IPS DF 6.9 (cell line): ENCODE measurements around the gene C19orf38.

ENCODE experiments used
- DNase-seq: peaks from one replicate; pipeline ENCODE4 v3.0.0-alpha.2; 2013; ENCODE audit warnings: low read depth, low spot score
- H3K27ac ChIP-seq: one replicate; pipeline ENCODE4 v1.5.1; 2013; ENCODE audit warnings: low read length, control low read depth
- H3K27me3 ChIP-seq: 2 replicates; pipeline ENCODE4 v1.6.1; 2013; ENCODE audit warnings: mild to moderate bottlenecking, low read length; ENCODE audit not compliant: control insufficient read depth, insufficient read depth
- H3K36me3 ChIP-seq: 2 replicates; pipeline ENCODE4 v1.6.1; 2013; ENCODE audit warnings: low read length; ENCODE audit not compliant: control insufficient read depth, insufficient read depth
- H3K4me1 ChIP-seq: 2 replicates; pipeline ENCODE4 v1.6.1; 2013; ENCODE audit warnings: low read length; ENCODE audit not compliant: control insufficient read depth, insufficient read depth
- H3K4me3 ChIP-seq: 2 replicates; pipeline ENCODE4 v1.5.1; 2013; ENCODE audit warnings: mild to moderate bottlenecking, low read length
- H3K9me3 ChIP-seq: 2 replicates; pipeline ENCODE4 v1.6.1; 2013; ENCODE audit warnings: low read length, inconsistent platforms; ENCODE audit not compliant: control insufficient read depth, insufficient read depth
- WGBS: extraction: QIAGEN DNeasy Blood & Tissue Kit; methylation state at CpG from one replicate; pipeline ENCODE4 v1.1.7; 2013; ENCODE audit warnings: mixed read lengths, missing lambda C conversion rate; ENCODE audit not compliant: insufficient read length, insufficient coverage; 5-methylcytosine and 5-hydroxymethylcytosine counted together

Gene C19orf38

GRCh38 chr19:10823690-10824089, 24.5 kb upstream of the C19orf38 start:
- no CpG with 5 or more reads among the region's 12 CpGs for WGBS
- H3K36me3 ChIP-seq, result peaks cover 28% of the 10 kb centered on the region

GRCh38 chr19:10826231-10826630, 22.0 kb upstream of the C19orf38 start:
- no peaks in the 10 kb centered on the region for H3K27me3 ChIP-seq
- no peaks in the 10 kb centered on the region for H3K9me3 ChIP-seq
- H3K27ac ChIP-seq, result no peak overlapping the region
- DNase-seq, result no peak
- no peaks in the 10 kb centered on the region; the same call in 1 of the 2 replicates for H3K4me1 ChIP-seq
- H3K36me3 ChIP-seq, result peaks cover 21% of the 10 kb centered on the region
- WGBS, result no CpG with 5 or more reads among the region's 7 CpGs
- H3K4me3 ChIP-seq, result no peak overlapping the region

More at GRCh38 chr19:10823690-10824089, 24.5 kb upstream of the C19orf38 start:
- no peaks in the 10 kb centered on the region for H3K27me3 ChIP-seq
- no peak for DNase-seq
- no peak overlapping the region for H3K27ac ChIP-seq
- no peaks in the 10 kb centered on the region for H3K9me3 ChIP-seq
- H3K4me1 ChIP-seq, result no peaks in the 10 kb centered on the region; the same call in 1 of the 2 replicates
- no peak overlapping the region for H3K4me3 ChIP-seq

- Histone ChIP-seq H3K9me3 (no peaks in the 10 kb centered on the region), H3K27me3 (no peaks in the 10 kb centered on the region), H3K4me1 (no peaks in the 10 kb centered on the region; the same call in 1 of the 2 replicates), H3K36me3 (peaks cover 21% of the 10 kb centered on the region), H3K4me3 (no peak overlapping the region), H3K27ac (no peak overlapping the region)
- WGBS, result no CpG with 5 or more reads among the region's 6 CpGs
- DNase-seq, result no peak
These were observed 21.4 kb upstream of the C19orf38 start for GRCh38 chr19:10826846-10827245.

GRCh38 chr19:10828981-10829821, 19.0 kb upstream of the C19orf38 start:
- WGBS, result no CpG with 5 or more reads among the region's 26 CpGs
- H3K4me1 ChIP-seq, result no peaks in the 10 kb centered on the region; the same call in 1 of the 2 replicates
- peaks cover 18% of the 10 kb centered on the region; the same call in 1 of the 2 replicates for H3K36me3 ChIP-seq
- H3K27ac ChIP-seq, result no peak overlapping the region
- no peaks in the 10 kb centered on the region for H3K9me3 ChIP-seq
- H3K27me3 ChIP-seq, result no peaks in the 10 kb centered on the region
- no peak for DNase-seq
- H3K4me3 ChIP-seq, result no peak overlapping the region

- Histone ChIP-seq H3K4me3 (no peak overlapping the region), H3K36me3 (peaks cover 15% of the 10 kb centered on the region; the same call in 1 of the 2 replicates), H3K9me3 (no peaks in the 10 kb centered on the region), H3K27ac (no peak overlapping the region), H3K4me1 (no peaks in the 10 kb centered on the region; the same call in 1 of the 2 replicates), H3K27me3 (no peaks in the 10 kb centered on the region)
- WGBS, result no CpG with 5 or more reads among the region's 16 CpGs
- no peak for DNase-seq
These were observed 18.2 kb upstream of the C19orf38 start for GRCh38 chr19:10829967-10830366.

- H3K4me3 ChIP-seq, result no peak overlapping the region
- no peak overlapping the region for H3K27ac ChIP-seq
- no CpG with 5 or more reads among the region's 7 CpGs for WGBS
- no peaks in the 10 kb centered on the region for H3K27me3 ChIP-seq
- H3K9me3 ChIP-seq, result no peaks in the 10 kb centered on the region
- H3K36me3 ChIP-seq, result peaks cover 13% of the 10 kb centered on the region; the same call in 1 of the 2 replicates
- no peak for DNase-seq
- no peaks in the 10 kb centered on the region; the same call in 1 of the 2 replicates for H3K4me1 ChIP-seq
These were observed 17.8 kb upstream of the C19orf38 start for GRCh38 chr19:10830370-10830769.

GRCh38 chr19:10830931-10831779, 17.1 kb upstream of the C19orf38 start:
- Histone ChIP-seq H3K4me3 (no peak overlapping the region), H3K4me1 (no peaks in the 10 kb centered on the region; the same call in 1 of the 2 replicates), H3K27ac (no peak overlapping the region), H3K27me3 (no peaks in the 10 kb centered on the region), H3K36me3 (peaks cover 13% of the 10 kb centered on the region; the same call in 1 of the 2 replicates), H3K9me3 (no peaks in the 10 kb centered on the region)
- no peak for DNase-seq
- no CpG with 5 or more reads among the region's 33 CpGs for WGBS

- Histone ChIP-seq H3K9me3 (no peaks in the 10 kb centered on the region), H3K27me3 (no peaks in the 10 kb centered on the region), H3K36me3 (peaks cover 8% of the 10 kb centered on the region; the same call in 1 of the 2 replicates), H3K4me3 (no peak overlapping the region), H3K27ac (no peak overlapping the region), H3K4me1 (peaks cover 2% of the 10 kb centered on the region; the same call in 1 of the 2 replicates)
- WGBS, result no CpG with 5 or more reads among the region's 28 CpGs
- DNase-seq, result no peak
These were observed 16.0 kb upstream of the C19orf38 start for GRCh38 chr19:10831987-10832938.

- Histone ChIP-seq H3K27ac (no peak overlapping the region), H3K9me3 (no peaks in the 10 kb centered on the region), H3K4me3 (no peak overlapping the region), H3K27me3 (no peaks in the 10 kb centered on the region), H3K4me1 (peaks cover 2% of the 10 kb centered on the region; the same call in 1 of the 2 replicates), H3K36me3 (peaks cover 8% of the 10 kb centered on the region; the same call in 1 of the 2 replicates)
- no peak for DNase-seq
- no CpG with 5 or more reads among the region's 20 CpGs for WGBS
These were observed 15.3 kb upstream of the C19orf38 start for GRCh38 chr19:10832939-10833296.
